HG03103 (cell line): ENCODE results near the gene PSTPIP1.

ENCODE experiments used
- ATAC-seq: cut with Tn5 transposase; IDR thresholded peaks from one replicate; pipeline ENCODE4 v1.9.1; 2021; ENCODE audit warnings: low read depth; ENCODE audit not compliant: unreplicated experiment

PSTPIP1 gene

GRCh38 chr15:77066971-77067690, 72.2 kb downstream of the PSTPIP1 start:
- no peak for ATAC-seq

GRCh38 chr15:77067691-77068367, 72.9 kb downstream of the PSTPIP1 start:
- ATAC-seq = no peak

- ATAC-seq = no peak
Observed at GRCh38 chr15:77068633-77069032, 73.7 kb downstream of the PSTPIP1 start.

- ATAC-seq = no peak
Observed at GRCh38 chr15:77069521-77070121, 74.7 kb downstream of the PSTPIP1 start.

- no peak for ATAC-seq
Observed at GRCh38 chr15:77070180-77070494, 75.2 kb downstream of the PSTPIP1 start.

GRCh38 chr15:77070495-77071304, 75.8 kb downstream of the PSTPIP1 start, which contains the start of gene TSPAN3:
Gene TSPAN3 (minus strand): TSS chr15:77071109. CDS start chr15:77070954, 155 bp downstream.
- peak; percentile 88 for ATAC-seq

GRCh38 chr15:77071305-77072223, 76.6 kb downstream of the PSTPIP1 start:
- no peak for ATAC-seq

- no peak for ATAC-seq
Observed at GRCh38 chr15:77074350-77074749, 79.4 kb downstream of the PSTPIP1 start.

- ATAC-seq = no peak
Observed at GRCh38 chr15:77075528-77075927, 80.6 kb downstream of the PSTPIP1 start.

GRCh38 chr15:77076323-77076915, 81.5 kb downstream of the PSTPIP1 start:
- no peak for ATAC-seq

GRCh38 chr15:77081971-77082370, 87.0 kb downstream of the PSTPIP1 start:
- ATAC-seq = no peak

GRCh38 chr15:77083381-77084160, 88.6 kb downstream of the PSTPIP1 start:
- no peak for ATAC-seq

GRCh38 chr15:77084436-77084835, 89.5 kb downstream of the PSTPIP1 start:
- ATAC-seq = no peak

- ATAC-seq = no peak
Observed at GRCh38 chr15:77085297-77085696, 90.4 kb downstream of the PSTPIP1 start.
